ENCODE data around the gene FILIP1L. TPM values are rescaled to one million over a fixed set of nuclear protein-coding genes. Genes with fewer than 3 reads are reported as not detected.

Gene FILIP1L
- total and polyA plus RNA-seq, 2 of the 13 experiments (the other 11 are each of a cell fraction or from before 2014, with no cell fraction given), result 8.1 to 187 TPM

- TF ChIP-seq ZNF556 (CRISPR knock-in tag; IDR thresholded peaks at IDR 0.05; ENCODE audit: borderline replicate concordance) (no peak), NR0B2 (CRISPR knock-in tag; IDR thresholded peaks at IDR 0.05) (no peak), ZNF484 (CRISPR knock-in tag; IDR thresholded peaks at IDR 0.05; ENCODE audit: borderline replicate concordance, low read depth) (no peak), ZNF713 (CRISPR knock-in tag; IDR thresholded peaks at IDR 0.05) (no peak), SCMH1 (CRISPR knock-in tag; IDR thresholded peaks at IDR 0.05; ENCODE audit: borderline replicate concordance) (no peak), IRF9 (CRISPR knock-in tag; IDR thresholded peaks at IDR 0.05; ENCODE audit: borderline replicate concordance) (no peak), KDM6A (CRISPR knock-in tag; IDR thresholded peaks at IDR 0.05; ENCODE audit: low read depth) (peak; percentile 96), FOSL2 (CRISPR knock-in tag; IDR thresholded peaks at IDR 0.05) (peak; percentile 38; the same call in 1 of the 2 replicates), ARID4A (CRISPR knock-in tag; IDR thresholded peaks at IDR 0.05; ENCODE audit: borderline replicate concordance) (no peak), ZNF17 (CRISPR knock-in tag; IDR thresholded peaks at IDR 0.05) (no peak), ZNF503 (CRISPR knock-in tag; IDR thresholded peaks at IDR 0.05) (peak; percentile 93), ZNF720 (CRISPR knock-in tag; IDR thresholded peaks at IDR 0.05) (no peak), ZNF841 (CRISPR knock-in tag; IDR thresholded peaks at IDR 0.05; ENCODE audit: borderline replicate concordance) (no peak), CENPX (CRISPR knock-in tag; IDR thresholded peaks at IDR 0.05) (no peak), MXD3 (CRISPR knock-in tag; IDR thresholded peaks at IDR 0.05) (no peak), RAD21 (CRISPR knock-in tag; IDR thresholded peaks at IDR 0.05) (no peak), SNRNP70 (IDR thresholded peaks at IDR 0.05; ENCODE audit: low read depth, low read length) (no peak), KDM1A (CRISPR knock-in tag; IDR thresholded peaks at IDR 0.05) (no peak), ZNF577 (CRISPR knock-in tag; IDR thresholded peaks at IDR 0.05; ENCODE audit: borderline replicate concordance, low read depth) (no peak), CEBPB (IDR thresholded peaks at IDR 0.05; ENCODE audit: borderline replicate concordance, low read depth, low read length) (peak; percentile 49; the same call in 1 of the 2 replicates), MXI1 (IDR thresholded peaks at IDR 0.05; ENCODE audit: borderline replicate concordance, low read depth, low read length) (no peak)
These were observed 38.2 kb downstream of the FILIP1L start (continued) for GRCh38 chr3:100075851-100076730.

Data from HepG2 (cell line).